Neural progenitor cell (in vitro differentiated cells): ENCODE results near the gene SLCO4A1.

ENCODE experiments used
- EZH2 ChIP-seq: fragments of 200-600 bp; sonication (generic); IDR thresholded peaks from 2 replicates; pipeline ENCODE4 v1.6.1; 2017; ENCODE audit warnings: antibody characterized with exemption, mild to moderate bottlenecking, moderate library complexity
- EZH2phosphoT487 ChIP-seq: fragments of 200-600 bp; sonication (generic); IDR thresholded peaks from 2 replicates; pipeline ENCODE4 v1.6.1; 2017; ENCODE audit warnings: antibody characterized with exemption
- TF ChIP-seq, protein P1 (sequence below): fragments of 200-600 bp; sonication (generic); IDR thresholded peaks from 2 replicates; pipeline ENCODE4 v1.5.1; 2017; ENCODE audit warnings: antibody characterized with exemption, mild to moderate bottlenecking

DNA sequence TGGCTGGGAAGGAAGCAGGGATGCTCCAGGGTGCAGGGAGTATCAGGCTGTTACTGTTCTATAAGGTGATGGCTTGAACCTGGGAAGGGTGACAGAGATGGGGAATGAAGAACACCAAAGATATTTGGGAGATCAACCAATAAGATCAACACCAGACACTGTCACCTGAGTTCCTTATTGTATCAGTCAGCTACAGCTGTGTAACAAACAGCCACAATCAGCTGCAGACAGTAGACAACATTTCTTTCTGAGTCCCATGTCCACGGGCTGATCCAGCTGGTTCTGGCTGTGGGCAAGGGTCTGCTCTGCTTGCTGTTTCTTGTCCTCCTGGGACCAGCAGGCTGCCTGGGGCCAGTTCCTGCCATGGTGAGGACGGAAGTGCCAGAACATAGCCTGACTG, 31.3 kb upstream of the SLCO4A1 start:
- TF ChIP-seq, protein P1, sequence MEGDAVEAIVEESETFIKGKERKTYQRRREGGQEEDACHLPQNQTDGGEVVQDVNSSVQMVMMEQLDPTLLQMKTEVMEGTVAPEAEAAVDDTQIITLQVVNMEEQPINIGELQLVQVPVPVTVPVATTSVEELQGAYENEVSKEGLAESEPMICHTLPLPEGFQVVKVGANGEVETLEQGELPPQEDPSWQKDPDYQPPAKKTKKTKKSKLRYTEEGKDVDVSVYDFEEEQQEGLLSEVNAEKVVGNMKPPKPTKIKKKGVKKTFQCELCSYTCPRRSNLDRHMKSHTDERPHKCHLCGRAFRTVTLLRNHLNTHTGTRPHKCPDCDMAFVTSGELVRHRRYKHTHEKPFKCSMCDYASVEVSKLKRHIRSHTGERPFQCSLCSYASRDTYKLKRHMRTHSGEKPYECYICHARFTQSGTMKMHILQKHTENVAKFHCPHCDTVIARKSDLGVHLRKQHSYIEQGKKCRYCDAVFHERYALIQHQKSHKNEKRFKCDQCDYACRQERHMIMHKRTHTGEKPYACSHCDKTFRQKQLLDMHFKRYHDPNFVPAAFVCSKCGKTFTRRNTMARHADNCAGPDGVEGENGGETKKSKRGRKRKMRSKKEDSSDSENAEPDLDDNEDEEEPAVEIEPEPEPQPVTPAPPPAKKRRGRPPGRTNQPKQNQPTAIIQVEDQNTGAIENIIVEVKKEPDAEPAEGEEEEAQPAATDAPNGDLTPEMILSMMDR: no peak
- TF ChIP-seq EZH2 (no peak), EZH2phosphoT487 (no peak)
